Midbrain (tissue), 1 donor: ENCODE results near the gene KRT31.
"Not testable (repeated sequence)": the region's sequence is repeated elsewhere in the genome, so short reads cannot be mapped to it uniquely, and the experiment has no call there.

ENCODE experiments used
- DNase-seq: peaks from one replicate; lab custom pipeline; 2025; lab: John Stamatoyannopoulos, UW

Gene KRT31

GRCh38 chr17:41387670-41388069 is 9.7 kb downstream of the KRT31 start:
- DNase-seq: no peak

GRCh38 chr17:41386227-41386626 is 11.2 kb downstream of the KRT31 start:
- no peak for DNase-seq

GRCh38 chr17:41383690-41384089 is 13.7 kb downstream of the KRT31 start:
- no peak for DNase-seq

- DNase-seq: no peak
Observed at GRCh38 chr17:41382394-41382793, 15.0 kb downstream of the KRT31 start.

- DNase-seq: not testable (repeated sequence)
Observed at GRCh38 chr17:41381943-41382342, 15.5 kb downstream of the KRT31 start, which contains the start of gene KRT34. KRT34 (minus strand) TSS chr17:41382306; CDS start chr17:41382246, 60 bp downstream.

GRCh38 chr17:41380091-41380490 is 17.3 kb downstream of the KRT31 start:
- DNase-seq: not testable (repeated sequence)

- DNase-seq: no peak
Observed at GRCh38 chr17:41377546-41377945, 19.9 kb downstream of the KRT31 start.

GRCh38 chr17:41369713-41370112 is 27.7 kb downstream of the KRT31 start, which contains the start of gene KRT33B:
KRT33B (minus strand) TSS chr17:41369813; CDS start chr17:41369750, 63 bp downstream.
- no peak for DNase-seq

- DNase-seq: no peak
Observed at GRCh38 chr17:41369023-41369422, 28.4 kb downstream of the KRT31 start.

- no peak for DNase-seq
Observed at GRCh38 chr17:41367426-41368075, 29.9 kb downstream of the KRT31 start.

- no peak for DNase-seq
Observed at GRCh38 chr17:41366070-41366469, 31.3 kb downstream of the KRT31 start.

GRCh38 chr17:41363881-41364280 is 33.5 kb downstream of the KRT31 start:
- DNase-seq: no peak

- DNase-seq: no peak
Observed at GRCh38 chr17:41360296-41360995, 37.0 kb downstream of the KRT31 start.

- no peak for DNase-seq
Observed at GRCh38 chr17:41354536-41354935, 42.9 kb downstream of the KRT31 start.

GRCh38 chr17:41352597-41353366 is 44.6 kb downstream of the KRT31 start:
- DNase-seq: no peak

GRCh38 chr17:41351177-41351576 is 46.2 kb downstream of the KRT31 start:
- DNase-seq: no peak

- DNase-seq: not testable (repeated sequence)
Observed at GRCh38 chr17:41350381-41350878, 47.0 kb downstream of the KRT31 start, which contains the start of gene KRT33A. KRT33A (minus strand) TSS chr17:41350828; CDS start chr17:41350767, 61 bp downstream.

GRCh38 chr17:41347869-41348760 is 49.3 kb downstream of the KRT31 start:
- no peak for DNase-seq

GRCh38 chr17:41346421-41346820 is 51.0 kb downstream of the KRT31 start:
- not testable (repeated sequence) for DNase-seq

GRCh38 chr17:41345992-41346391 is 51.4 kb downstream of the KRT31 start:
- DNase-seq: no peak
